H9 (cell line): ENCODE data around the gene PDE4C. TPM values are rescaled to one million over a fixed set of nuclear protein-coding genes. Genes with fewer than 3 reads are reported as not detected.

Source experiments
- DNase-seq: peaks from one replicate; pipeline ENCODE4 v3.0.0-alpha.2; 2017
- H2AFZ ChIP-seq: one replicate; pipeline ENCODE4 v1.6.1; 2013; ENCODE audit warnings: mild to moderate bottlenecking, low read length, control low read depth, moderate library complexity
- H2AK5ac ChIP-seq: 2 replicates; pipeline ENCODE4 v1.6.1; 2013; ENCODE audit warnings: low read length, control low read depth, mixed read lengths; ENCODE audit not compliant: insufficient read length
- H2BK120ac ChIP-seq: one replicate; pipeline ENCODE4 v1.6.1; 2013; ENCODE audit warnings: low read depth, mild to moderate bottlenecking, low read length, control low read depth, inconsistent platforms; ENCODE audit not compliant: poor library complexity, severe bottlenecking
- H2BK12ac ChIP-seq: 2 replicates; pipeline ENCODE4 v1.6.1; 2013; ENCODE audit warnings: low read length, control low read depth, mixed read lengths, low read depth; ENCODE audit not compliant: insufficient read length
- H2BK15ac ChIP-seq: 2 replicates; pipeline ENCODE4 v1.6.1; 2013; ENCODE audit warnings: low read depth, low read length, control low read depth
- H2BK20ac ChIP-seq: one replicate; pipeline ENCODE4 v1.6.1; 2013; ENCODE audit warnings: low read depth, mild to moderate bottlenecking, low read length, control low read depth, inconsistent platforms; ENCODE audit not compliant: poor library complexity, severe bottlenecking
- H2BK5ac ChIP-seq: 2 replicates; pipeline ENCODE4 v1.6.1; 2013; ENCODE audit warnings: low read length, control low read depth, mixed read lengths; ENCODE audit not compliant: insufficient read length
- H3K14ac ChIP-seq: 2 replicates; pipeline ENCODE4 v1.6.1; 2013; ENCODE audit warnings: low read length, control low read depth; ENCODE audit not compliant: insufficient read depth
- H3K18ac ChIP-seq: 2 replicates; pipeline ENCODE4 v1.6.1; 2013; ENCODE audit warnings: low read depth, mild to moderate bottlenecking, mixed read lengths, low read length, control low read depth; ENCODE audit not compliant: insufficient read length
- H3K23ac ChIP-seq: 2 replicates; pipeline ENCODE4 v1.6.1; 2013; ENCODE audit warnings: low read length, control low read depth, mixed read lengths, low read depth; ENCODE audit not compliant: insufficient read length
- H3K23me2 ChIP-seq: 2 replicates; pipeline ENCODE4 v1.6.1; 2013; ENCODE audit warnings: low read depth, mild to moderate bottlenecking, mixed read lengths, low read length, control low read depth; ENCODE audit not compliant: insufficient read length, poor library complexity, severe bottlenecking
- H3K27ac ChIP-seq: 2 replicates; pipeline ENCODE4 v1.5.1; 2013; ENCODE audit warnings: low read length, control low read depth, mixed read lengths, low read depth; ENCODE audit not compliant: insufficient read length
- H3K27me3 ChIP-seq: 2 replicates; pipeline ENCODE4 v1.6.1; 2013; ENCODE audit warnings: low read length, control low read depth, inconsistent platforms; ENCODE audit not compliant: insufficient read depth
- H3K4ac ChIP-seq: 2 replicates; pipeline ENCODE4 v1.6.1; 2013; ENCODE audit warnings: low read depth, mild to moderate bottlenecking, control low read depth, inconsistent platforms, low read length, moderate library complexity
- H3K4me1 ChIP-seq: 2 replicates; pipeline ENCODE4 v1.6.1; 2013; ENCODE audit warnings: low read length, control low read depth, inconsistent platforms; ENCODE audit not compliant: insufficient read depth
- H3K4me2 ChIP-seq: 2 replicates; pipeline ENCODE4 v1.6.1; 2013; ENCODE audit warnings: low read length, control low read depth, mixed read lengths; ENCODE audit not compliant: insufficient read length, insufficient read depth
- H3K56ac ChIP-seq: 2 replicates; pipeline ENCODE4 v1.6.1; 2013; ENCODE audit warnings: low read depth, mild to moderate bottlenecking, mixed read lengths, low read length, control low read depth; ENCODE audit not compliant: insufficient read length
- H3K79me1 ChIP-seq: 2 replicates; pipeline ENCODE4 v1.6.1; 2013; ENCODE audit warnings: low read depth, mild to moderate bottlenecking, moderate library complexity, low read length, control low read depth, inconsistent platforms; ENCODE audit not compliant: insufficient read depth, poor library complexity, severe bottlenecking
- H3K79me2 ChIP-seq: 2 replicates; pipeline ENCODE4 v1.6.1; 2013; ENCODE audit warnings: low read length, control low read depth, inconsistent platforms; ENCODE audit not compliant: insufficient read depth
- H3K9ac ChIP-seq: 2 replicates; pipeline ENCODE4 v1.6.1; 2013; ENCODE audit warnings: low read length, control low read depth, mixed read lengths; ENCODE audit not compliant: insufficient read length; ENCODE audit errors: extremely low read depth
- H3K9me3 ChIP-seq: one replicate; pipeline ENCODE4 v1.6.1; 2013; ENCODE audit warnings: low read depth, low read length, inconsistent platforms; ENCODE audit not compliant: control insufficient read depth
- H3T11ph ChIP-seq: one replicate; pipeline ENCODE4 v1.6.1; 2013; ENCODE audit warnings: mild to moderate bottlenecking, low read length, control low read depth, inconsistent platforms
- H4K20me1 ChIP-seq: one replicate; pipeline ENCODE4 v1.6.1; 2013; ENCODE audit not compliant: control insufficient read depth, insufficient read length, insufficient read depth
- H4K5ac ChIP-seq: 2 replicates; pipeline ENCODE4 v1.6.1; 2013; ENCODE audit warnings: low read depth, mild to moderate bottlenecking, mixed read lengths, low read length, control low read depth; ENCODE audit not compliant: insufficient read length
- H4K8ac ChIP-seq: replicated peaks from 2 replicates; pipeline ENCODE4 v1.6.1; 2013; ENCODE audit warnings: low read length, control low read depth, mixed read lengths, low read depth; ENCODE audit not compliant: insufficient read length
- H4K91ac ChIP-seq: 2 replicates; pipeline ENCODE4 v1.6.1; 2013; ENCODE audit warnings: low read depth, mild to moderate bottlenecking, moderate library complexity, mixed read lengths, low read length, control low read depth; ENCODE audit not compliant: insufficient read length
- H3K27ac Mint-ChIP-seq, 3 experiments: 2 replicates in 2 of 3; 3 replicates in 1 of 3; pipeline ENCODE4 v1.8.0; 2020 to 2021; ENCODE audit warnings: mixed read lengths in 3 of 3, mild to moderate bottlenecking in 1 of 3, moderate library complexity in 1 of 3
- H3K27me3 Mint-ChIP-seq: 2 replicates; pipeline ENCODE4 v1.8.0; 2021; ENCODE audit warnings: low read depth, mild to moderate bottlenecking, moderate library complexity, mixed read lengths
- H3K36me3 Mint-ChIP-seq, 3 experiments: 2 replicates in 2 of 3; 3 replicates in 1 of 3; pipeline ENCODE4 v1.8.0; 2020 to 2021; ENCODE audit warnings: low read depth in 3 of 3, mixed read lengths in 3 of 3; ENCODE audit not compliant: insufficient read depth in 1 of 3
- H3K4me1 Mint-ChIP-seq, 2 experiments: 2 replicates each; pipeline ENCODE4 v1.8.0; 2020; ENCODE audit warnings: mixed read lengths in 2 of 2
- H3K4me3 Mint-ChIP-seq, 2 experiments: 2 replicates in 1 of 2; 3 replicates in 1 of 2; pipeline ENCODE4 v1.8.0; 2020 to 2021; ENCODE audit warnings: mild to moderate bottlenecking in 2 of 2, mixed read lengths in 2 of 2, moderate library complexity in 1 of 2
- H3K9me3 Mint-ChIP-seq, 2 experiments: 2 replicates in 1 of 2; 3 replicates in 1 of 2; pipeline ENCODE4 v1.8.0; 2020; ENCODE audit warnings: mild to moderate bottlenecking in 2 of 2, mixed read lengths in 2 of 2, moderate library complexity in 1 of 2
- CTCF ChIP-seq: fragments of 200-600 bp; sonication (generic); conservative IDR thresholded peaks from 3 replicates; pipeline ENCODE4 v1.8.0; 2021; ENCODE audit warnings: antibody characterized with exemption, mild to moderate bottlenecking
- WGBS: extraction: QIAGEN DNeasy Blood & Tissue Kit; methylation state at CpG from one replicate; pipeline ENCODE4 v1.1.7; 2013; ENCODE audit warnings: missing lambda C conversion rate, low lambda C conversion rate, mixed read lengths; ENCODE audit not compliant: insufficient read length; ENCODE audit errors: extremely low coverage; 5-methylcytosine and 5-hydroxymethylcytosine counted together
- total RNA-seq: library from RNA; stranded (reverse); gene quantifications from 2 replicates; pipeline ENCODE4 v1.2.1, GENCODE V29; 2021

Gene PDE4C
- total RNA-seq, 1 experiment from 2014 or later = 1.8 TPM

- Histone ChIP-seq H2AK5ac (no peak overlapping the region), H2BK120ac (no peak overlapping the region), H4K5ac (no peak overlapping the region), H3K4me1 (no peaks in the 10 kb centered on the region), H3K4ac (no peak overlapping the region), H4K20me1 (no peaks in the 10 kb centered on the region), H4K8ac (no peak overlapping the region), H3K14ac (no peak overlapping the region), H3K9me3 (no peaks in the 10 kb centered on the region), H3K79me2 (no peaks in the 10 kb centered on the region), H3K79me1 (no peaks in the 10 kb centered on the region), H2BK20ac (no peak overlapping the region), H3K56ac (no peak overlapping the region), H3K27me3 (no peaks in the 10 kb centered on the region), H3K23ac (no peak overlapping the region), H3K4me2 (no peak overlapping the region), H2AFZ (no peak overlapping the region), H3K9ac (no peak overlapping the region), H2BK12ac (no peak overlapping the region), H4K91ac (no peak overlapping the region), H2BK15ac (no peak overlapping the region), H3K23me2 (no peaks in the 10 kb centered on the region), H3K27ac (no peak overlapping the region), H3K18ac (no peak overlapping the region), H2BK5ac (no peak overlapping the region), H3T11ph (no peak overlapping the region)
- no peak for TF ChIP-seq CTCF
- no peak overlapping the region for H3K27ac Mint-ChIP-seq
- H3K36me3 Mint-ChIP-seq = peaks cover 2 to 15% (median 5%) of the 10 kb centered on the region in 3 experiments; a peak in 4 of 7 replicates
- DNase-seq = no peak
- no CpG with 5 or more reads among the region's 10 CpGs for WGBS
- no peak overlapping the region for H3K4me3 Mint-ChIP-seq
- H3K9me3 Mint-ChIP-seq = no peaks in the 10 kb centered on the region; a peak in 2 of 5 replicates
- H3K27me3 Mint-ChIP-seq = peaks cover 13% of the 10 kb centered on the region
- H3K4me1 Mint-ChIP-seq = no peaks in the 10 kb centered on the region
Observed at GRCh38 chr19:18262917-18263316, 36.7 kb upstream of the PDE4C start.
